AG04449 (cell line): ENCODE measurements around the gene CLMN.

ENCODE experiments used
- CTCF ChIA-PET: fragments of 350-600 bp; formaldehyde crosslinking; extraction: SDS; loops from one replicate; lab custom pipeline; 2021; ENCODE audit warnings: antibody characterized with exemption; lab: Yijun Ruan, JAX
- POLR2A ChIA-PET: fragments of 400-600, 350-600 bp; formaldehyde crosslinking; extraction: SDS; loops from one replicate; lab custom pipeline; 2020; ENCODE audit warnings: antibody characterized with exemption, inconsistent platforms; lab: Yijun Ruan, JAX
- DNase-seq: peaks from one replicate; pipeline ENCODE4 v3.0.0-alpha.2; 2010; ENCODE audit warnings: low read depth, low spot score
- H3K4me3 ChIP-seq: 2 replicates; pipeline ENCODE4 v1.5.1; 2011; ENCODE audit warnings: low read depth, mild to moderate bottlenecking, control low read depth, low read length
- CTCF ChIP-seq: IDR thresholded peaks from one replicate; pipeline ENCODE4 v1.5.1; 2011; ENCODE audit warnings: mild to moderate bottlenecking, moderate library complexity, low read length, control low read depth, inconsistent platforms; ENCODE audit not compliant: insufficient read depth; ENCODE audit errors: missing control alignments

Gene CLMN

GRCh38 chr14:95312311-95312710 lies 7.4 kb downstream of the CLMN start:
- DNase-seq, result no peak
- no peak for TF ChIP-seq CTCF
- ChIA-PET POLR2A (no interaction called here), CTCF (no interaction called here)
- no peak overlapping the region for H3K4me3 ChIP-seq

GRCh38 chr14:95311752-95312151 lies 8.0 kb downstream of the CLMN start:
- CTCF ChIA-PET, result no interaction called here
- DNase-seq, result no peak
- POLR2A ChIA-PET, result no interaction called here
- no peak overlapping the region for H3K4me3 ChIP-seq
- TF ChIP-seq CTCF, result no peak

- ChIA-PET POLR2A (no interaction called here), CTCF (no interaction called here)
- no peak overlapping the region for H3K4me3 ChIP-seq
- TF ChIP-seq CTCF, result no peak
- DNase-seq, result no peak
These were observed 8.9 kb downstream of the CLMN start for GRCh38 chr14:95310635-95311380.

GRCh38 chr14:95309261-95310051 lies 10.3 kb downstream of the CLMN start:
- no peak for DNase-seq
- ChIA-PET POLR2A (no interaction called here), CTCF (no interaction called here)
- TF ChIP-seq CTCF, result no peak
- H3K4me3 ChIP-seq, result no peak overlapping the region

GRCh38 chr14:95308073-95308472 lies 11.6 kb downstream of the CLMN start:
- ChIA-PET POLR2A (no interaction called here), CTCF (no interaction called here)
- no peak for DNase-seq
- no peak for TF ChIP-seq CTCF
- H3K4me3 ChIP-seq, result no peak overlapping the region

- CTCF ChIA-PET, result no interaction called here
- no peak overlapping the region for H3K4me3 ChIP-seq
- TF ChIP-seq CTCF, result no peak
- POLR2A ChIA-PET, result no interaction called here
- DNase-seq, result no peak
These were observed 12.2 kb downstream of the CLMN start for GRCh38 chr14:95307402-95308041.
